GM18873 (cell line): ENCODE results near the gene ABHD12.
"Not testable (repeated sequence)": the region's sequence is repeated elsewhere in the genome, so short reads cannot be mapped to it uniquely, and the experiment has no call there.

Source experiments
- ATAC-seq: cut with Tn5 transposase; IDR thresholded peaks from one replicate; pipeline ENCODE4 v1.9.1; 2021; ENCODE audit warnings: mild to moderate bottlenecking, moderate library complexity, moderate number of reproducible peaks; ENCODE audit not compliant: unreplicated experiment, low FRiP score

The ABHD12 gene

GRCh38 chr20:25324412-25324811 is 66.2 kb downstream of the ABHD12 start:
- ATAC-seq: no peak

- ATAC-seq: no peak
Observed at GRCh38 chr20:25323496-25324246, 67.0 kb downstream of the ABHD12 start.

GRCh38 chr20:25321991-25322390 is 68.6 kb downstream of the ABHD12 start:
- ATAC-seq: no peak

GRCh38 chr20:25321262-25321831 is 69.3 kb downstream of the ABHD12 start:
- ATAC-seq: no peak

GRCh38 chr20:25320035-25320800 is 70.4 kb downstream of the ABHD12 start:
- ATAC-seq: no peak

GRCh38 chr20:25319241-25320034 is 71.2 kb downstream of the ABHD12 start:
- peak; percentile 4 for ATAC-seq

- ATAC-seq: peak; percentile 93
Observed at GRCh38 chr20:25318471-25319240, 72.0 kb downstream of the ABHD12 start.

GRCh38 chr20:25317351-25318075 is 73.1 kb downstream of the ABHD12 start:
- no peak for ATAC-seq

- ATAC-seq: no peak
Observed at GRCh38 chr20:25316506-25317190, 74.0 kb downstream of the ABHD12 start.

- ATAC-seq: no peak
Observed at GRCh38 chr20:25315418-25316210, 75.0 kb downstream of the ABHD12 start.

- ATAC-seq: no peak
Observed at GRCh38 chr20:25314497-25315417, 75.9 kb downstream of the ABHD12 start.

GRCh38 chr20:25313593-25313992 is 77.0 kb downstream of the ABHD12 start:
- no peak for ATAC-seq

- ATAC-seq: not testable (repeated sequence)
Observed at GRCh38 chr20:25312716-25313115, 77.9 kb downstream of the ABHD12 start.

GRCh38 chr20:25310921-25311728 is 79.5 kb downstream of the ABHD12 start:
- no peak for ATAC-seq

GRCh38 chr20:25310268-25310920 is 80.2 kb downstream of the ABHD12 start:
- peak; percentile 95 for ATAC-seq
